GM21786 (cell line): Measurements from ENCODE around the gene RCOR3.
A peak's percentile ranks its signal among the peaks of the same experiment; 100 is the strongest.

Source experiments
- ATAC-seq: cut with Tn5 transposase; IDR thresholded peaks from one replicate; pipeline ENCODE4 v1.9.1; 2021; ENCODE audit not compliant: unreplicated experiment

Gene RCOR3

DNA sequence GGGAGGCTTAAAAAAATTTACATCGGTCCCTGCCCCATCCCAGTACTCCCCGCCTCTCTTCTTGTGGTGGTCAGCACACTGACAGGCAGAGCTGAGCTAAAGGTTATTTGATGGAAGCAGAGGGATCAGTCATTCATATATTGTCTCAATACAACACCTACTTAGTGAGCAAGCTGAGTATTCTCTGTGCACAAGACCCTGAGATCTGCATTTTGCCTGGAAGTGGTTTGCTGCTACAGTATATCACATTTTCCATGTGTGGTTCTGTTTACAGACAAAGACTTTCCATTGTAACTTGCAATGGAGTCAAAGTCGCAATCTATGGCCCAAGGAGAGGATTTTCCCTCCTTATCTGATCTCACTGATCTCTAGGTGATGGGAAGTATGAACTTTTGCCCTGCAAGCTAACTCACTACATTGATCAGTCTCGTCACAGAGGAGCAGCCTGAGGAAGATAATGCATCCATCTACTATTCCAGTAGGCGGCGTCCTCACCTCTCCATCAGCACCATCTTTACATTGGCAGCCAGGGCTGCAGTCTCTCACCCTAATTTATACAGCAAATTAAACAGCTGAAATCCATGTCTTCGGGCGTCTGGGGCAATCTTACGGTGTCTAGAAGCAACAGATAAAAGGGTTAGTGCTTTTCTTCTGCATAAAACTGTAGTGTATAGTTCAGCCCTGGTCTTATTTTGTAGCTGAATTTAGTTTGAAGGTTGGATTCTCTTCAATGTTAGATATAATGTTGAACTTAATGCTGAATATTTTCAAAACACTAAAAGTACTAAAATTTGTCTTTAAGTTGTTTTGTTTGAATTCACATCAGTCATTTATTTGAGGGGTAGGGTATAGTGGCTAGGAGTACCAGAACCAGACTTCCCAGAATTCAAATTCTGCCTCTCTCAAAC is 64.2 kb downstream of the RCOR3 start:
- ATAC-seq: peak; percentile 44

- ATAC-seq: no peak
Observed at GRCh38 chr1:211324992-211325775, 66.0 kb downstream of the RCOR3 start.

- no peak for ATAC-seq
Observed at GRCh38 chr1:211326140-211326527, 67.0 kb downstream of the RCOR3 start.

DNA sequence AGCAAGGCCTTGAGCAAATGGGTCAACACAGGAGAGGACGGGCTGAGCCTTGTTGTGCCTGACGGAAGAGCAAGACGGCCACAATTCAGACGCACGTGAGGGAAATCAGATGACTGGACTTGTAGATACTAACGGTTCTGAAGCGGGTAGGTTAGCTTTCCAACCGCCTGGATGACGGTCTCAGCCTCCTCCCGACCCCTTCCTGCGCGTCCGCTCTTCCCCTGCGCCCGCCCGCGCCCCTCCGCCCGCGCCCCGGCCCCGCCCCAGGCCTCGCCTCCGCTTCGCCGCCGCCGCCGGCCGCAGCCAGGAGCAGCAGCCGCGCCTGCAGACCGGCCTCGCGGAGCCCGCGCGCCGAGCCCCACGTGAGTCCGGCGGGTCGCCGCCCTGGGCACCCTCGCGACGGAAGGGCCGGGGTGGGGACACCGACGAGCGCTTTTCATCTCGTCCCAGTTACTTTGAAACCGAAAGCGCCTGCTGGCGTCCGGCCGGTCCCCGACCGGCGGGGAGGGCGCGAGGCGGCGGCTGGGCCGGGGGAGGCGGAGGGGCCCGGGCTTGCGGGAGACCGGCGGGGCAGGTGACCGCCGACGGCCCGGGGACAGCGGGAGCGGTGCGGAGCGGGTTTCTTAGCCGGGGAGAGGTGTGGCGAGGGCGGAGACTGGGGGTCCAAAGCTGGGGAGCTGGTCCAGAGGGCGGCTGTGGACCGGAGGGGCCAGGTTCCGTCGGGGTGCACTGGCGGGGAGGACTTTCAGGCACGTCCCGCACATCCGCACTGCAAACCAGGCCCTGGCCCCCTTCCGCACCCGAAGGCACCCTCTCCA is 67.6 kb downstream of the RCOR3 start, which contains the start of gene TRAF5:
TRAF5 (plus strand) TSS at position 306 of the 818 bp plus-strand sequence. CDS start 26,407 bp downstream, outside the sequence.
- ATAC-seq: peak; percentile 18

- peak; percentile 29 for ATAC-seq
Observed at GRCh38 chr1:211327346-211327921, 68.3 kb downstream of the RCOR3 start.

DNA sequence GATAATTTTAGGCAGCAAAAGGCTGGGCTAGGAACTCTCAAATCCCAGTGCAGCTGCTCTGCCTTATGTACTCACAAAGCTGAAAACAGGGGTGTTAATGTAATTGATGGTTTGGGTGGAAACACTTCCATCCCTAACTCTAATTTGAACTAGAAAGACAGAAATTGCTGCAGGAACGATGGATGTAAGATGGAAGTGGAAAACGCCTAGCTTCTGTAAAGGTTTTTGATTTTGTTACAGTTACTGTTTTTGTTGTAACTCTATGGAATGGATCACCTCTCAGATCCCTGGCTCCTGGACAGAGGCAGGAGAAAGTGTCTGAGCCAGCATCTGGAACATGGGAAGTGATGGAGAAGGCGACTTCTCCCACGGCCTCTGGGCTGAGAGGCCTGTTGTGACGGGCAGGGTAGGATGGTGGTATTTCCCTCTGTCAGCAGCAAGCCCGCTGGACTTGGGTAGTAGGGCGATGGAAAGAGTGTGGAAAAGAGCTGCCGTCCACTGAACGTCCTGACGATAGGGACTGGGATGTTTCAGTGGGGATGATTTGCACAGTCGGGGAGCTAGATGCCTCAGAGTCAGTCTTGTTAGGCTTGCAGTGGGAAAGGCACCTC is 69.0 kb downstream of the RCOR3 start:
- ATAC-seq: no peak

- no peak for ATAC-seq
Observed at GRCh38 chr1:211328866-211329475, 69.8 kb downstream of the RCOR3 start.

GRCh38 chr1:211329764-211330201 is 70.6 kb downstream of the RCOR3 start:
- ATAC-seq: peak; percentile 53

DNA sequence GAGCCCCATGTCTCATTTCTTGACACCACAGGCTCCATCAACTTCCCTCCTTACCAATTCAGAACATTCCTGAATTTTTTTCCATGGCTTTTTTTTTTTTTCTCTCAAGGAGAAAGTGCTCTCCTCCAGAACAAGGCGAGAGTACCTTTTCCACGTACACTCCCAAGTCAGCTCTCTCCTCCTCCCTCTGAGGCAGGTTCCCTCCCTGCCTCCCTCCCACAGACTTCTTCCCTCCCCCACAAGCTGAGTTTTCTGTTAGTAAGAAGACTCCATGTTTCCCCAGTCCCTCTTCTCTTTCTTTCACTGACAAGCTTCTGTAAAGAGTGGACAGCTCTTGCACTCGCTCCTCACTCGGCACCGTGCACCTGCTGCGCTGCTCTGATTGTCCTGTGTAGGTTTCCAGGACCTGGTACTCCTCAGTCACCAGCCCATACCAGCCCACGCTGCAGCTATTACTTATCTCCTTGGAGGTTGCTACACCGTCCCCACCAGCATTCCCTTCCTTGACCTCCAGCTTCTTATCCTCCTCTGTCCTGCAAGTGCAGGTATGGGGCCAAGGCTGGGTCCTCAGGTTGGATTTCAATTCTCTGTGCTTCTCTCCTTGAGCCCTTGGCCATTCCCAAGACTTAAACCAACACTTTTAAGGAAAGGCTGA is 71.2 kb downstream of the RCOR3 start:
- no peak for ATAC-seq

GRCh38 chr1:211331011-211331709 is 72.0 kb downstream of the RCOR3 start:
- no peak for ATAC-seq

GRCh38 chr1:211332036-211332616 is 73.0 kb downstream of the RCOR3 start:
- ATAC-seq: no peak

GRCh38 chr1:211332830-211333229 is 73.7 kb downstream of the RCOR3 start:
- no peak for ATAC-seq

DNA sequence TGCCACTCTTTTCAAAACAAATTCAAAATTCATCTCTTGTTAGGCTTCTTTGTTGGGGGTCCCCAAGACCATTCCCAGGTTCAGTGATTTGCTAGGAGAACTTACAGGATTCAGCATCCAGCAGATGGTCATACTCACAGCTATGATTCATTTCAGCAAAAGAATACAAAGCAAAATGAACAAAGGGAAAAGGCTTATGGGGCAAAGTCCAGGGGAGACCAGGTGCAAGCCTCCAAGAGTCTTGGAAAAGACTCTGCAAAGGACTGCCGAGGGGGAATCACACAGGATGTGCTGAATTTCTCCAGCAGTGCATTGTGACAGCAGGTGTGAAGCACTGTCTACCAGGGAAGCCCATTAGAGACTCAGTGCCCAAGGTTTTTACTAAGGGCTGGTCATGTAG is 74.7 kb downstream of the RCOR3 start:
- no peak for ATAC-seq

GRCh38 chr1:211334986-211335385 is 75.8 kb downstream of the RCOR3 start:
- ATAC-seq: no peak

GRCh38 chr1:211335522-211336157 is 76.5 kb downstream of the RCOR3 start:
- peak; percentile 88 for ATAC-seq

- ATAC-seq: no peak
Observed at GRCh38 chr1:211336161-211336560, 77.0 kb downstream of the RCOR3 start.

DNA sequence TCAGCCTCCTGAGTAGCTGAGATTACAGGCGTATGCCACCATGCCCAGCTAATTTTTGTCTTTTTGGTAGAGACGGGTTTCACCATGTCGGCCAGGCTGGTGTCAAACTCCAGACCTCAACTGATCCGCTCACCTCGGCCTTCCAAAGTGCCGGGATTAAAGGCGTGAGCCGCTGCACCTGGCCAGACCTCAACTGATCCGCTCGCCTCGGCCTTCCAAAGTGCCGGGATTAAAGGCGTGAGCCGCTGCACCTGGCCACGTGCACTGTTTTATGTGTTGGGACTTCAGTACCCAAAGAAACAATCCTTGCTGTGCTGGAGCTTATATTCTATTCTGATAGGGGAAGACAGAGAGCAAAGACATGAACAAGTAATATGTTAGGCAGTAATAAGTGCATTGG is 77.6 kb downstream of the RCOR3 start:
- no peak for ATAC-seq
